Liver (tissue), 9 donors: ENCODE results near the gene LY6G6F. TPM values are rescaled to one million over a fixed set of nuclear protein-coding genes. Genes with fewer than 3 reads are reported as not detected.

Experiments used
- DNase-seq: peaks from one replicate; pipeline ENCODE4 v3.0.0-alpha.2; 2017; ENCODE audit warnings: low spot score
- H3K27ac ChIP-seq, 2 donors: one replicate each; pipeline ENCODE4 v1.7.0; 2013; ENCODE audit warnings: inconsistent platforms in 2 of 2, low read length in 2 of 2, control low read depth in 1 of 2, low read depth in 1 of 2, mild to moderate bottlenecking in 1 of 2
- H3K27me3 ChIP-seq, 4 donors: one replicate each; pipeline versions ENCODE4 v1.6.1 to v1.7.0; 2013; ENCODE audit warnings: low read length in 3 of 4, inconsistent platforms in 1 of 4, mild to moderate bottlenecking in 1 of 4, moderate library complexity in 1 of 4; ENCODE audit not compliant: control insufficient read depth in 4 of 4, insufficient read depth in 4 of 4
- H3K36me3 ChIP-seq, 4 donors: one replicate each; pipeline versions ENCODE4 v1.6.1 to v1.7.0; 2013; ENCODE audit warnings: low read length in 3 of 4, mild to moderate bottlenecking in 3 of 4, low read depth in 1 of 4, moderate library complexity in 1 of 4; ENCODE audit not compliant: control insufficient read depth in 4 of 4, insufficient read depth in 3 of 4
- H3K4me1 ChIP-seq, 4 donors: one replicate each; pipeline versions ENCODE4 v1.6.1 to v1.7.0; 2013; ENCODE audit warnings: low read length in 3 of 4, mild to moderate bottlenecking in 3 of 4, moderate library complexity in 1 of 4; ENCODE audit not compliant: control insufficient read depth in 4 of 4, insufficient read depth in 4 of 4
- H3K4me3 ChIP-seq, 3 donors: one replicate each; pipeline versions ENCODE4 v1.6.1 to v1.7.0; 2013; ENCODE audit warnings: low read length in 3 of 3, control low read depth in 1 of 3, low read depth in 1 of 3, mild to moderate bottlenecking in 1 of 3
- H3K9ac ChIP-seq, 2 donors: one replicate each; pipeline ENCODE4 v1.7.0; 2013; ENCODE audit warnings: low read length in 2 of 2, mild to moderate bottlenecking in 2 of 2, moderate library complexity in 2 of 2, control low read depth in 1 of 2, low read depth in 1 of 2
- H3K9me3 ChIP-seq, 4 donors: one replicate each; pipeline versions ENCODE4 v1.6.1 to v1.7.0; 2013; ENCODE audit warnings: low read length in 3 of 4; ENCODE audit not compliant: control insufficient read depth in 4 of 4
- GABPA ChIP-seq, 2 donors: IDR thresholded peaks in 1 of 2; conservative IDR thresholded peaks in 1 of 2; 2 replicates each; pipeline ENCODE4 v1.6.1; 2016; ENCODE audit warnings: antibody characterized with exemption in 2 of 2, mild to moderate bottlenecking in 1 of 2, moderate library complexity in 1 of 2
- JUND ChIP-seq, 2 donors: IDR thresholded peaks; 2 replicates each; pipeline ENCODE4 v1.6.1; 2016; ENCODE audit warnings: antibody characterized with exemption in 2 of 2
- RAD21 ChIP-seq, 2 donors: IDR thresholded peaks; 2 replicates each; pipeline ENCODE4 v1.6.1; 2016; ENCODE audit warnings: antibody characterized with exemption in 2 of 2, mild to moderate bottlenecking in 2 of 2
- RXRA ChIP-seq, 2 donors: IDR thresholded peaks; 2 replicates each; pipeline ENCODE4 v1.6.1; 2017 to 2018; ENCODE audit warnings: antibody characterized with exemption in 2 of 2, mild to moderate bottlenecking in 1 of 2
- WGBS: extraction: QIAGEN DNeasy Blood & Tissue Kit; methylation state at CpG from one replicate; pipeline ENCODE4 v1.1.7; 2013; 5-methylcytosine and 5-hydroxymethylcytosine counted together
- polyA plus RNA-seq, 2 donors: library from polyadenylated mRNA; stranded (reverse) in 1 of 2; unstranded in 1 of 2; fragments of 200-250 nt in 1 of 2; fragments of >200 nt in 1 of 2; fragmentation: Nextera tagmentation in 1 of 2; extraction: Ambion mirVana in 1 of 2; gene quantifications; one replicate each; pipeline versions ENCODE4 v1.2.1 to v1.2.3, GENCODE V29; 2013 to 2015
- total RNA-seq, 2 donors: library from RNA; depleted of rRNA; stranded (reverse); fragments of >200 nt; gene quantifications; one replicate each; pipeline ENCODE4 v1.2.3, GENCODE V29; 2014
- TF ChIP-seq, protein P1 (sequence below): IDR thresholded peaks from 2 replicates; pipeline ENCODE4 v1.6.1; 2016; ENCODE audit warnings: antibody characterized with exemption, mild to moderate bottlenecking
- TF ChIP-seq, protein P2 (sequence below): fragments of 150-350 bp; IDR thresholded peaks from 2 replicates; pipeline ENCODE4 v1.5.1; 2017; ENCODE audit warnings: improper control_type of control experiment, low read depth, low read length; ENCODE audit not compliant: missing input control
- TF ChIP-seq, protein P3 (sequence below): IDR thresholded peaks from 2 replicates; pipeline ENCODE4 v1.6.1; 2016; ENCODE audit warnings: antibody characterized with exemption
- donor health status: healthy.
- donor health status: healthy.
- donor health status: healthy.
- donor health status: healthy.
- donor health status: healthy.

LY6G6F gene
- total and polyA plus RNA-seq, 4 donors, result 0.08 to 3.2 TPM; not detected in 2

DNA sequence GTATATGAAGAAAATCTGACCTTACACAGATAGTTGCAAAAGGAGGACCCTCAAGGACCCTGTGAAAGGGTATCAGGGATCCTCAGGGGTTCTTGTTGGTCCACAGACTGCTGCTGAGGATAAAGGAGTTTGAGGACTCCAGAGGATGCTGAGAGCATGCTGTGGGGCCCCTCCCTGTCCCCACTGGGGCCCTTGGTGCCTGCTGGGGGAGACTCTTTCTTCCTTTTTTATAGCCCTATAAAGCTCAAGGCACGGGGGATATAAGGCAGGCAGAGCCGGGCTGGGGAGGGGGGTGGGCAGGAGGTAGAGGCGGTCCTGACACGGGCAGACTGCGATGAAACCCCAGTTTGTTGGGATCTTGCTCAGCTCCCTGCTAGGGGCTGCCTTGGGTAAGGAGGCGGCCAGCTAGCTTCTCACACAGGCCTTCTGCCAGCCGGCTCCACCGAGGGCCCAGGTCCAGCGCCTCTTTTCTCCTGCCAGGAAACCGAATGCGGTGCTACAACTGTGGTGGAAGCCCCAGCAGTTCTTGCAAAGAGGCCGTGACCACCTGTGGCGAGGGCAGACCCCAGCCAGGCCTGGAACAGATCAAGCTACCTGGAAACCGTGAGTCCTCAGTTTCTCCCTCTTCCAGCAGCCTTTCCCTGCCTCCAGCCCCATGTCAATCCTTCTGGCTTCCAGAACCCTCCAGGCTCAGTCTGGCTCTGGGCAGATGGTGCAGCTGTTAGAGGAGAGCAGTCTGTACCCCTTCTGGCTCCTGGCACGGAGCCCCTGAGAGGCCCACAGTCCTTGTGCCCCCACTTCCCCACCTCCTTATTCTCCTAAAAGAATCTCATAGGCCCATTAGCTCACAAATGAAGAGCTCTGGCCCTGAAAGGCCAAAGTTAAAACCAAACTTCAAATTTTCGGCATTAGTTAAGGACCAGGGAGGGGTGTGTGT lies 8.6 kb downstream of the LY6G6F start, which contains the start of gene LY6G6D:
TSS of gene LY6G6D (plus strand) at position 327 of the 937 bp plus-strand sequence. CDS start at position 335, 8 bp downstream.
- DNase-seq, result no peak
- H3K27ac ChIP-seq, result no peak within 1 kb of the TSS
- WGBS, result 86% methylated on average over 16 of the region's 16 CpGs
- TF ChIP-seq RXRA (IDR thresholded peaks at IDR 0.05), result no peak
- TF ChIP-seq GABPA (IDR thresholded peaks at IDR 0.05 in 1 of 2, conservative IDR thresholded peaks at IDR 0.05 in 1 of 2), result no peak
- H3K4me3 ChIP-seq, result no peak within 1 kb of the TSS
- H3K9me3 ChIP-seq, result no peaks in the 10 kb centered on the region
- no peaks in the 10 kb centered on the region for H3K27me3 ChIP-seq
- no peaks in the 10 kb centered on the region for H3K4me1 ChIP-seq
- H3K36me3 ChIP-seq, result no peaks in the 10 kb centered on the region
- no peak within 1 kb of the TSS for H3K9ac ChIP-seq

DNA sequence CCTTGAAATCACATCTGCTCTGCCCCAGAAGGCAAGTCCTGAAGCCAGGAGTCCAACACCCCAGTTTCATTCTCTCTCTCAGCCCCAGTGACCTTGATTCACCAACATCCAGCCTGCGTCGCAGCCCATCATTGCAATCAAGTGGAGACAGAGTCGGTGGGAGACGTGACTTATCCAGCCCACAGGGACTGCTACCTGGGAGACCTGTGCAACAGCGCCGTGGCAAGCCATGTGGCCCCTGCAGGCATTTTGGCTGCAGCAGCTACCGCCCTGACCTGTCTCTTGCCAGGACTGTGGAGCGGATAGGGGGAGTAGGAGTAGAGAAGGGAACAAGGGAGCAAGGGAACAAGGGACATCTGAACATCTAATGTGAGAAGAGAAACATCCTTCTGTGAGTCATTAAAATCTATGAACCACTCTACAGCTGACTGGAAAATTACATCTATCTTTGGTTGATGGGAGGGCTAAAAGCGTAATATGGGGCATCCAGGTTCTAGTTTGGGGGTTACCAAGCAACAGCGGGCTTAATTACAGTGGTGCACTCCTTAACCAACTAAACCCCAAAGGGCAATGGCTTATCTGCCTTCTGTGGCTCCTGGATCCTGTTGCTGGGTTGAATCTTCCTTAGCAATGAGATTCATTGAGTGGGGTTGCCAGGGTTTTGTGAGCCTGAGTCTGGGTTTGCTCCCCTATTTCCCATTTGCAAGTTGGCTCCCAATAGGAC lies 11.0 kb downstream of the LY6G6F start:
- no peak overlapping the region for H3K4me3 ChIP-seq
- H3K9ac ChIP-seq, result no peak overlapping the region
- 67% methylated on average over 10 of the region's 10 CpGs for WGBS
- H3K9me3 ChIP-seq, result no peaks in the 10 kb centered on the region
- TF ChIP-seq RAD21 (IDR thresholded peaks at IDR 0.05), result peak in 1 of 2 donors; percentile 39
- TF ChIP-seq, protein P1, sequence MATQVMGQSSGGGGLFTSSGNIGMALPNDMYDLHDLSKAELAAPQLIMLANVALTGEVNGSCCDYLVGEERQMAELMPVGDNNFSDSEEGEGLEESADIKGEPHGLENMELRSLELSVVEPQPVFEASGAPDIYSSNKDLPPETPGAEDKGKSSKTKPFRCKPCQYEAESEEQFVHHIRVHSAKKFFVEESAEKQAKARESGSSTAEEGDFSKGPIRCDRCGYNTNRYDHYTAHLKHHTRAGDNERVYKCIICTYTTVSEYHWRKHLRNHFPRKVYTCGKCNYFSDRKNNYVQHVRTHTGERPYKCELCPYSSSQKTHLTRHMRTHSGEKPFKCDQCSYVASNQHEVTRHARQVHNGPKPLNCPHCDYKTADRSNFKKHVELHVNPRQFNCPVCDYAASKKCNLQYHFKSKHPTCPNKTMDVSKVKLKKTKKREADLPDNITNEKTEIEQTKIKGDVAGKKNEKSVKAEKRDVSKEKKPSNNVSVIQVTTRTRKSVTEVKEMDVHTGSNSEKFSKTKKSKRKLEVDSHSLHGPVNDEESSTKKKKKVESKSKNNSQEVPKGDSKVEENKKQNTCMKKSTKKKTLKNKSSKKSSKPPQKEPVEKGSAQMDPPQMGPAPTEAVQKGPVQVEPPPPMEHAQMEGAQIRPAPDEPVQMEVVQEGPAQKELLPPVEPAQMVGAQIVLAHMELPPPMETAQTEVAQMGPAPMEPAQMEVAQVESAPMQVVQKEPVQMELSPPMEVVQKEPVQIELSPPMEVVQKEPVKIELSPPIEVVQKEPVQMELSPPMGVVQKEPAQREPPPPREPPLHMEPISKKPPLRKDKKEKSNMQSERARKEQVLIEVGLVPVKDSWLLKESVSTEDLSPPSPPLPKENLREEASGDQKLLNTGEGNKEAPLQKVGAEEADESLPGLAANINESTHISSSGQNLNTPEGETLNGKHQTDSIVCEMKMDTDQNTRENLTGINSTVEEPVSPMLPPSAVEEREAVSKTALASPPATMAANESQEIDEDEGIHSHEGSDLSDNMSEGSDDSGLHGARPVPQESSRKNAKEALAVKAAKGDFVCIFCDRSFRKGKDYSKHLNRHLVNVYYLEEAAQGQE, result no peak
- TF ChIP-seq, protein P2, sequence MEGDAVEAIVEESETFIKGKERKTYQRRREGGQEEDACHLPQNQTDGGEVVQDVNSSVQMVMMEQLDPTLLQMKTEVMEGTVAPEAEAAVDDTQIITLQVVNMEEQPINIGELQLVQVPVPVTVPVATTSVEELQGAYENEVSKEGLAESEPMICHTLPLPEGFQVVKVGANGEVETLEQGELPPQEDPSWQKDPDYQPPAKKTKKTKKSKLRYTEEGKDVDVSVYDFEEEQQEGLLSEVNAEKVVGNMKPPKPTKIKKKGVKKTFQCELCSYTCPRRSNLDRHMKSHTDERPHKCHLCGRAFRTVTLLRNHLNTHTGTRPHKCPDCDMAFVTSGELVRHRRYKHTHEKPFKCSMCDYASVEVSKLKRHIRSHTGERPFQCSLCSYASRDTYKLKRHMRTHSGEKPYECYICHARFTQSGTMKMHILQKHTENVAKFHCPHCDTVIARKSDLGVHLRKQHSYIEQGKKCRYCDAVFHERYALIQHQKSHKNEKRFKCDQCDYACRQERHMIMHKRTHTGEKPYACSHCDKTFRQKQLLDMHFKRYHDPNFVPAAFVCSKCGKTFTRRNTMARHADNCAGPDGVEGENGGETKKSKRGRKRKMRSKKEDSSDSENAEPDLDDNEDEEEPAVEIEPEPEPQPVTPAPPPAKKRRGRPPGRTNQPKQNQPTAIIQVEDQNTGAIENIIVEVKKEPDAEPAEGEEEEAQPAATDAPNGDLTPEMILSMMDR, result peak; percentile 18
- H3K36me3 ChIP-seq, result no peaks in the 10 kb centered on the region
- DNase-seq, result no peak
- no peaks in the 10 kb centered on the region for H3K27me3 ChIP-seq
- H3K27ac ChIP-seq, result no peak overlapping the region
- H3K4me1 ChIP-seq, result no peaks in the 10 kb centered on the region

DNA sequence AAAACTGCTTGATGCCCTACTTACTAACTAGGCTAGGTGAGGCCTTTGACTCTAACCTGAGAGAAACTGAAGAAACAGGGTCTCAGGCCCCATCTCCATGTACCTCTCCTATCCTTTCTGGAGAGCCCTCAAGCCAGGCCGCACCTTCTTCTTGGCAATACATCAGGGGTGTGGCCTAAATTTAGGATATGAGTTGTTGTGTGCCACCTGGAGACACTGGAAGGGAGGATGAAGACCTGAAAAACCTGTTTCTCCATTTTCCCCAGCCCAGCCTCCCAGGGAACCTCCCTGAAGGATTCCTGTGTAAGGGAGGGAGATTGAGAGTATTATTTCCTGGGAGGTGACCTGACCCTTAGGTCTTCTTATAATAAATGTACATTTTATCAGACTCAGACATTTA lies 11.6 kb downstream of the LY6G6F start:
- no peak overlapping the region for H3K27ac ChIP-seq
- no peak for DNase-seq
- H3K36me3 ChIP-seq, result no peaks in the 10 kb centered on the region
- H3K4me3 ChIP-seq, result no peak overlapping the region
- TF ChIP-seq JUND (IDR thresholded peaks at IDR 0.05), result no peak
- TF ChIP-seq, protein P3, sequence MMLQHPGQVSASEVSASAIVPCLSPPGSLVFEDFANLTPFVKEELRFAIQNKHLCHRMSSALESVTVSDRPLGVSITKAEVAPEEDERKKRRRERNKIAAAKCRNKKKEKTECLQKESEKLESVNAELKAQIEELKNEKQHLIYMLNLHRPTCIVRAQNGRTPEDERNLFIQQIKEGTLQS, result no peak
- no peaks in the 10 kb centered on the region for H3K27me3 ChIP-seq
- WGBS, result 83% methylated on average over 1 of the region's 1 CpG
- no peaks in the 10 kb centered on the region for H3K4me1 ChIP-seq
- no peak overlapping the region for H3K9ac ChIP-seq
- H3K9me3 ChIP-seq, result no peaks in the 10 kb centered on the region
